Measurements from ENCODE around the gene ARFGEF3. TPM values are rescaled to one million over a fixed set of nuclear protein-coding genes. Genes with fewer than 3 reads are reported as not detected.

The ARFGEF3 gene
- total RNA-seq, 8 experiments from 2014 or later, result 1.3 to 21.2 (median 14.7) TPM

DNA sequence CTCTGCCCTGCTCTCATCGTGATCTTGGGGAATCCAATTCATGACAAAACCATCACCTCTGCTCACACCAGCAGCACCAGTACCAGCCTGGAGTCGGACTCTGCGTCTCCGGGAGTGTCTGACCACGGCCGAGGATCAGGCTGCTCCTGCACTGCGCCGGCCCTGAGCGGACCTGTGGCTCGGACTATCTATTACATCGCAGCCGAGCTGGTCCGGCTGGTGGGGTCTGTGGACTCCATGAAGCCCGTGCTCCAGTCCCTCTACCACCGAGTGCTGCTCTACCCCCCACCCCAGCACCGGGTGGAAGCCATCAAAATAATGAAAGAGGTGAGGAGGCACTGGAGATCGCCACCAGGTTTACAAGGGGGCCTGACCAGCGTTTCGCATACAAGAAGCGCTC is 93.7 kb downstream of the ARFGEF3 start:
- Histone ChIP-seq H3K4me1 (replicated peaks in 1 of 2) (no peaks in the 10 kb centered on the region), H3K27ac (no peak overlapping the region), H3K4me3 (no peak overlapping the region)
- 50 to 100% (median 75%) methylated on average over 1 to 10 of the region's 20 CpGs; no CpG with 5 or more reads in 2 of the 10 experiments for WGBS, 10 experiments
- in situ Hi-C loops (cut with MboI; ENCODE audit: low pct_unique_long_range_greater_than_20kb in 2 of 9, low sequenced_read_pairs in 9 of 9, unreplicated experiment in 9 of 9), result no loop called here
- no peak for ATAC-seq (replicated peaks in 6 of 8)

DNA sequence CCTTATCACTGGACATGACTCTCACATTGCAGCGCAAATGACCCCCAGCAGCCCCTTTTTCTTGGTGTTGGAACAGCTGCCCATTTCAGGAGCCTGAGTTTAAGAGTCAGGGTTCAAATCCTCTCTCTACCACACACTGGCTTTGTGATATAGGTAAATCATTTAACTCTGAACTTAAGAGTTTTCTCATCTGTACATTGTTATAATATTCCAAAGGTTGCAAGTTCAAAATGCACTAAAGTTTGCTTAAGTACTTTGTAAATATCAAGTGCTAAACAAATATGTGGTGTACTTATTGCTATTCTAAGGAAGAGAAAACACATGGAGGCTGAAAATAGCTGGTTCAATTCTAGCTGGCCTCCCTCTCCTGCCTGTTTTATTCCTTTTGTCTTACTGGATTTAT is 95.9 kb downstream of the ARFGEF3 start:
- 40 to 100% (median 83%) methylated on average over 1 of the region's 1 CpG; no CpG with 5 or more reads in 5 of the 10 experiments for WGBS, 10 experiments
- ATAC-seq (replicated peaks in 6 of 8), result no peak
- Histone ChIP-seq H3K4me1 (replicated peaks in 1 of 2) (no peaks in the 10 kb centered on the region), H3K27ac (no peak overlapping the region), H3K4me3 (no peak overlapping the region)
- in situ Hi-C loops (cut with MboI; ENCODE audit: low pct_unique_long_range_greater_than_20kb in 2 of 9, low sequenced_read_pairs in 9 of 9, unreplicated experiment in 9 of 9), result no loop called here

DNA sequence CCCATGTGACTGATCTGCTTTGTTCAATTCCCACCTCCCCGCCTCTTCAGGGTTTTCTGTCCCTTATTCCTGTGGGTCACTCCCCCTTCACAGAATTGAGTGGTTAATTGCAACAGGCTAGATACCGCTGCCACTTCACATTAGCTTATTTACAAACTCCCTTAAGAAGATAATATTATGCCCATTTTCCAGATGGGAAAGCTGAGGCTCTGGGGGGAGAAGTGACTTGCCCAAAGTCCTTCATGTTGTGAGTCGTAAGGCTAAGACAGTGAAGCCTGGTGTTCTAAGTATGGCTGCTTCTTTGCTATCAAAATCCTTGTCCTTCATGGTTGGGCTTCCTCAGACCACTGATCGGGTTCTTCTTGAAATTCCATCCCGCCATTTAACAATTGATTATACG is 96.5 kb downstream of the ARFGEF3 start:
- Histone ChIP-seq H3K27ac (no peak overlapping the region), H3K4me1 (replicated peaks in 1 of 2) (no peaks in the 10 kb centered on the region), H3K4me3 (no peak overlapping the region)
- WGBS, 10 experiments, result 59 to 100% (median 97%) methylated on average over 1 to 6 of the region's 6 CpGs
- in situ Hi-C loops (cut with MboI; ENCODE audit: low pct_unique_long_range_greater_than_20kb in 2 of 9, low sequenced_read_pairs in 9 of 9, unreplicated experiment in 9 of 9), result no loop called here
- no peak for ATAC-seq (replicated peaks in 6 of 8)

DNA sequence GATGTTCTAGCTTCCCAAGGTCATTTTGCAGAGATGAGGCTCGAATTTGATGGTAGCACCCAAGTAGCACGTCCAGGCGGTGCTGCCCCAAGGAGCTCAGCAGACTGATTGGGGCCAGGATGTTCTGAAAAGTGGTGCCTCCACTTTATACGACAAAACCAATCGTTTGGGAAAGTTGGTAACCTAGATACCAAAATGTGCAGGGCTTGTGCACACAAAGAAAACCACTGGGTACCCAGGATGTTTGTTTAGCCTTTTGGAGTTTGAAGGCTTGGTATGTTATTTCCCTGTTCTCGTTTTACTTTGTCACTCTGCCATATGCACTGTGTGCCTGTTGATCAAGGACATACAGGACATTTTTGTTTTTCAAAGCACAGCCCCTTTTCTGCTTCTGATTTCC is 97.3 kb downstream of the ARFGEF3 start:
- Histone ChIP-seq H3K4me3 (no peak overlapping the region), H3K27ac (no peak overlapping the region), H3K4me1 (replicated peaks in 1 of 2) (no peaks in the 10 kb centered on the region)
- ATAC-seq (replicated peaks in 6 of 8), result peak in 1 of 8 experiments; percentile 89
- 20 to 100% (median 73%) methylated on average over 2 to 6 of the region's 6 CpGs; no CpG with 5 or more reads in 1 of the 10 experiments for WGBS, 10 experiments
- in situ Hi-C loops (cut with MboI; ENCODE audit: low pct_unique_long_range_greater_than_20kb in 2 of 9, low sequenced_read_pairs in 9 of 9, unreplicated experiment in 9 of 9), result no loop called here

DNA sequence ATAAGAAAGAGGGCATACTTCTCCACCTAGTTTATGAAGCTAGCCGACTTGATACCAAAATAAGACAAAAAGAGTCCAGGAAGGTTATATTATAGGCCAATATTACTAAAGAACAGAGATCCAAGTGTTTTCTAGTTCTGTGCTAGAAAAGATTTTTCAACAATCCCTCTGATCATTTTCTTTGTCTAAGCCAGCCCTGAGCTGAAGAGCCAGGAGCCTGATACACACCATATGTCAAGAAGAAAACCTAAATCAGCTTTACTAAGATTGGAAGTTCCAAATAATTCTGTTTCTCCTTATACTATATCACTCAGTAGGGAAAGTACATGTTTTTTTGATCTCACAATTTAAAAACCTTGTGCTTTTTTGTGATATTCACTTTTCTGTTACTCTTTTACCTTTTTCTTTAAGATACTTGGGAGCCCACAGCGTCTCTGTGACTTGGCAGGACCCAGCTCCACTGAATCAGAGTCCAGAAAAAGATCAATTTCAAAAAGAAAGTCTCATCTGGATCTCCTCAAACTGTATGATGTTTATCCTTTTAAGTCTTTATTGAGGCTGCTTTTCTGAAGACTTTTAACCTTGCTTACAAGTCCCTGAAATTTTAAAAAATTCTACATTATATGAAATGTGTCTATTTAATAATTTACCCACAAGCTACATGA is 99.5 kb downstream of the ARFGEF3 start:
- H3K4me3 ChIP-seq, result no peak overlapping the region
- H3K4me1 ChIP-seq (replicated peaks in 1 of 2), result no peaks in the 10 kb centered on the region
- H3K27ac ChIP-seq, result no peak overlapping the region
- in situ Hi-C loops (cut with MboI; ENCODE audit: low pct_unique_long_range_greater_than_20kb in 2 of 9, low sequenced_read_pairs in 9 of 9, unreplicated experiment in 9 of 9), result no loop called here
- WGBS, 10 experiments, result 7 to 100% (median 83%) methylated on average over 1 to 2 of the region's 2 CpGs; no CpG with 5 or more reads in 1 of the 10 experiments
- no peak for ATAC-seq (replicated peaks in 6 of 8)

DNA sequence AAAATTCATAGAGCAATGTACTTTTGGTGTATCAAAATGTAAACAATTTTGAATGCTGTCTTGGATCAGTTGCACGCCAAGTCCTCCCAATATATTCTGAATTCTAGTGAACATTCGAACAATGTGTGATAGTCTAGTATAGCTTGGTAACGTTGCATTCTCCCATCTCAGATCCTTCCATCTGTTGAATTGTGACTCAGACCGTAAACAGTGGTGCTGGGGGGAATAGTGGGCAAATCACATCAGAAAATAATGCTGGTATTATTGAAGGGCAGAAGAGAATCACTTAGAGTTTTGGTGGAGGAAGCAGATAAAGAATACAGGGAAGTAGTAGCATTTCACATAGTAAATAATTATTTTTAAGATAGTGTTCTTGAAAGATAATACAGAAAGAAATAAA is 102.2 kb downstream of the ARFGEF3 start:
- no peak for ATAC-seq (replicated peaks in 6 of 8)
- Histone ChIP-seq H3K4me1 (replicated peaks in 1 of 2) (no peaks in the 10 kb centered on the region), H3K4me3 (no peak overlapping the region), H3K27ac (no peak overlapping the region)
- 46 to 100% (median 78%) methylated on average over 1 to 4 of the region's 4 CpGs for WGBS, 10 experiments
- in situ Hi-C loops (cut with MboI; ENCODE audit: low pct_unique_long_range_greater_than_20kb in 2 of 9, low sequenced_read_pairs in 9 of 9, unreplicated experiment in 9 of 9), result no loop called here

DNA sequence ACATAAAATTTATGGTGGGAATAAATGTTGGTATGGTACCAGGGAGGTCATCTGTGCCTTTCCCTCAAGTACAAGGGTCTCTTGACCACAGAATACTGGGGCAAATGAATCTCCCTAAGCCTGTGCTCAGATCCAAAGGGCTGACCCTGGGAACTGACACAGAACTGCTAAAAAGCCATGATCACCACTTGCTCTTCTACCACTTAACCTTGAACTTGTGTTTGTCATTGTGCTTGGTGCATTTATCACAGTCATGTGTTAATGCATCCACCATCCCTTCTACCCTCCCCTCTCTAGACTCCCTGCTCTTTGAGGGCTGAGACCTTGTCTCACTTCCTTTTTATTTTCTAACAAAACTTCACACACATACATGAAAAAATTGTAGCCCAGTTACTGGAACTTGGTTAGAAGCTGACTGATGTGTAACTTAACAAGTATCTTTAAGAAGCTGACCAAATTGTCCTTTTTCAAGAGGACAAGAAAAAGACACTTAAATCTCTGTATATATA is 102.7 kb downstream of the ARFGEF3 start:
- in situ Hi-C loops (cut with MboI; ENCODE audit: low pct_unique_long_range_greater_than_20kb in 2 of 9, low sequenced_read_pairs in 9 of 9, unreplicated experiment in 9 of 9), result no loop called here
- H3K4me3 ChIP-seq, result no peak overlapping the region
- no peaks in the 10 kb centered on the region for H3K4me1 ChIP-seq (replicated peaks in 1 of 2)
- no peak for ATAC-seq (replicated peaks in 6 of 8)
- H3K27ac ChIP-seq, result no peak overlapping the region

DNA sequence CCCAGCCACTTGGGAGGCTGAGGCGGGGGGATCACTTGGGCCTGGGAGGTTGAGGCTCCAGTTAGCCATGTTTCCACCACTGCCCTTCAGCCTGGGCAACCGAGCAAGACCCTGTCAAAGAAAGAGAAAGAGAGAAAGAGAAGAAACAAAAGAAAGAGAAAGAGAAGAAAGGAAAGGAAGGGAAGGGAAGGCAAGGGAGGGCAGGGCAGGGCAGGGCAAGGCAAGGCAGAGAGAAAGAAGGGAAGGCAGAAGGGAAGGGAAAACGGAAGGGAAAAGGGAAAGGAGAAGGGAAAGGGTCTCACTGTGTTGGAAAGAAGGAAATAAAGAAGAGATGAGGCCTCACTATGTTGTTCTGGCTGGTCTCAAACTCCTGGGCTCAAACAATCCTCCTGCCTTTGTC is 104.4 kb downstream of the ARFGEF3 start:
- Histone ChIP-seq H3K27ac (no peak overlapping the region), H3K4me1 (replicated peaks in 1 of 2) (no peaks in the 10 kb centered on the region), H3K4me3 (no peak overlapping the region)
- ATAC-seq (replicated peaks in 6 of 8), result no peak
- in situ Hi-C loops (cut with MboI; ENCODE audit: low pct_unique_long_range_greater_than_20kb in 2 of 9, low sequenced_read_pairs in 9 of 9, unreplicated experiment in 9 of 9), result no loop called here
- WGBS, 10 experiments, result 23 to 100% (median 66%) methylated on average over 1 to 3 of the region's 3 CpGs; no CpG with 5 or more reads in 2 of the 10 experiments

DNA sequence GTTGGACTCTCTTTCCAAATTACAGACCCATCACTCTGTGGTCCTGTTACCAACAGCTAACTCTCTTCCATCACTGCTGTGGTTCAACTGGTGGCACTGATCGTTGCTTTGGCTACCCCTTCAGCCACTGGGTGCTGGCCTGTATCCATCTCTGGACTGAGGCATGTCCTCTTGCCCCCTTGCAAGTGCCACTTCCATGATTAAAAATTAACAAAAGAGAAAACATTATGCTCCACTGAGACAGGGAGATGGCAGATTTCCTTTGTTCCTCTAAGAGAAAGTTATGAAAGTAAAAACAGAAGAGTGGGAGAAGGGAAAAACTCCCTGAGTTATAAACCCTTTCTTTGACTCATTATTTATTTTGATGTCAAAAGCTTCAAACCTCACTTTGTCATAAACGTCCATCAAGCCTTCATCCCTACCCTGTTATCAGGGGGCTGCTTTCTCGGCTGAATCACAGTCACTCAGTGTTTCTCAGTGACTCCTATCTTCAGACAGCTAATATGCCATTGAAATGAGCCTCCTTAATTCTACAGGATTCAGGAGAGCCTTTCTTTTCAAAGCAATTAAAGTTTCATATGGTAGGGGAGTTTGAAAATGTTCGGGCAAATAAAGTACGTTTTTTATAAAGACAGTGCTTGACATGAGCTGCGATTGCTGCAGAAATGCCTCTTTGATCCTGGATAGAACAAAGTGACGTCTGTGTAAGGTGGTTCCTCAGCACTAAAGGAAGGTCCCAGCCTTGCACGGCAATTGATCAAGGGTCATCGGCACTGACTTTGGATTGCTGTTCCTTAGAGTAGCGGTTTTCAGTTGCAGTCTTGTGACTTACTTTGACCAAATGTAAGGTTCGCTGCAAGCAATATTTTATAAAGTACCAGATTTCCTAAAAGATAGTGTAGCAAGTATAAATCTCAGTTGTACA is 106.5 kb downstream of the ARFGEF3 start:
- 38 to 100% (median 67%) methylated on average over 1 to 11 of the region's 11 CpGs; no CpG with 5 or more reads in 1 of the 10 experiments for WGBS, 10 experiments
- H3K4me1 ChIP-seq (replicated peaks in 1 of 2), result no peaks in the 10 kb centered on the region
- no peak overlapping the region for H3K4me3 ChIP-seq
- ATAC-seq (replicated peaks in 6 of 8), result no peak
- in situ Hi-C loops (cut with MboI; ENCODE audit: low pct_unique_long_range_greater_than_20kb in 2 of 9, low sequenced_read_pairs in 9 of 9, unreplicated experiment in 9 of 9), result no loop called here
- H3K27ac ChIP-seq, result no peak overlapping the region

DNA sequence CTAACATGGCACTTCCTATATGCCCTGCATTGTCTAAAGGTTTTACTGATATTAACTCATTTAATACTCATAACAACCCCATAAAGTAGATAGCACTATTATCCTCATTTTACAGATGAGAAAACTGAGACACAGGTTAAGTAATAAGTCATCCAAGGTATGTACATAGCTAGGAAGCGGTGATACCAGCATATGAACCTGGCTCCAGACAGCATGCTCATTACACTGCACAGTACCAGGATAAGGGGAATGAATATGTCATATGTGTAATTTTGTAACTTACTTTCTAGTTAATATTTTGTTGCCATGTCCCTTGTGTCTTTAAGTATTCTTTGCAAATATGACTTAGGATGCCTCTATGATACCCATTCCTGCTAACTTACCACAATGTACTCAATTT is 109.7 kb downstream of the ARFGEF3 start:
- Histone ChIP-seq H3K4me1 (replicated peaks in 1 of 2) (no peaks in the 10 kb centered on the region), H3K27ac (no peak overlapping the region), H3K4me3 (no peak overlapping the region)
- in situ Hi-C loops (cut with MboI; ENCODE audit: low pct_unique_long_range_greater_than_20kb in 2 of 9, low sequenced_read_pairs in 9 of 9, unreplicated experiment in 9 of 9), result no loop called here
- WGBS, 10 experiments, result 73 to 100% (median 100%) methylated on average over 1 of the region's 1 CpG; no CpG with 5 or more reads in 3 of the 10 experiments
- no peak for ATAC-seq (replicated peaks in 6 of 8)

DNA sequence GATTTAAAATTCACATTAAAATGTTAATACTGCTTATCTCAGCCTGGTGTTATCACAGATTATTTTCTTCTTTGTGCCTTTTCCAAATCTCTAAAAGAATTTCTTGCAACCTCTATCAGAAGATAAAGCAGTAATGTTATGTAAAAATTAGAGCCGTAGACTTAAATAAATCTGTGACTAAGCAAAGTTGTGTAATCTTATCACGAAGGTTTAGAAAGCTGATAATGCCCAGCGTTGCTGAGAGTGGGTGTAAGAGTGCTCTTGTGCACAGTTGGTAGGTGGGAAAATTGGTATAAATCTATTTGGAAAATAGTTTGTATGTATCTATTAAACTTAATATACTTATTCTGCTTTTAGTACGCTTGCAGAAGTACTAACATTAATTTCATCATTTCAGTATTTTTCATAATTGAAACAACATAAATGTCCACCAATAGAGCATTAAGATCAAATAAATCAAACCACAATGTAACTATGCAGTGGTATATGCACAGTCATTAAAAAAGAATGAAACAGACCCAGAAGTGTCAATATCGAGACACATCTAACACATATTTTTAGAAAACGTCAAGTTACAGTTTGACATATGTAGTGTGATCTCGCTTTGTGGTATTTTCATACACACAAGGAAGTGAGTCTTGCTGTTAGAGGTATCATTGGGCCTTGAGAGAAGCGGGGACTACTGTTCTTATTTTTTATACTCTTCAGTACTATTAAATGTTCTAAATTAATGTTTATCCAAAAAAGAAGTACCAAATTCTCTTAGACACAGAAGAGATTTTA is 111.0 kb downstream of the ARFGEF3 start:
- no peak overlapping the region for H3K4me3 ChIP-seq
- ATAC-seq (replicated peaks in 6 of 8), result no peak
- no peak overlapping the region for H3K27ac ChIP-seq
- in situ Hi-C loops (cut with MboI; ENCODE audit: low pct_unique_long_range_greater_than_20kb in 2 of 9, low sequenced_read_pairs in 9 of 9, unreplicated experiment in 9 of 9), result no loop called here
- 56 to 100% (median 91%) methylated on average over 1 to 8 of the region's 8 CpGs for WGBS, 10 experiments
- H3K4me1 ChIP-seq (replicated peaks in 1 of 2), result no peaks in the 10 kb centered on the region

DNA sequence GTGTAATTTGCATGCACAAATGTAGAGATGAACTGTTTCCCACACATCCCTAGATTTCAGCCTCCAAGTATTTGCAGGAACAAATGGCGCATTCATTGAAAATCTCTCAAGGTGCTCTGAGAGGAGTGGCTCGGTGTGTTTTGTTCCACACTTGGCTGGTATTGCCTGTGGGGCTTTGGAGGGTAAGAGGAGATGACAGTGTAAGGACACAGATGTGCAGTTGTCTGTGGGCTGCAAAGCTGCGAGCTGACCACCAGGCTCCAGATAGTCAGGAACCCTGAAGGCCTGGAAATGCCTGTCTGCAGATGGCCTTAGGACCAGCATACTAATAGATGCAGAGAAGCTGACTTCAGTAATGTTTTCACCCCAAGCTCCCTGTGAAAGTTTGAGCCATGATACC is 114.2 kb downstream of the ARFGEF3 start:
- WGBS, 10 experiments, result 0 to 100% (median 87%) methylated on average over 1 to 3 of the region's 3 CpGs; no CpG with 5 or more reads in 3 of the 10 experiments
- Histone ChIP-seq H3K4me1 (replicated peaks in 1 of 2) (no peaks in the 10 kb centered on the region), H3K27ac (no peak overlapping the region), H3K4me3 (no peak overlapping the region)
- in situ Hi-C loops (cut with MboI; ENCODE audit: low pct_unique_long_range_greater_than_20kb in 2 of 9, low sequenced_read_pairs in 9 of 9, unreplicated experiment in 9 of 9), result loop anchor here in 2 of 9 experiments (25.0 kb wide), 2 partner anchors 164 to 264 kb away; partner anchors contain the start of gene PERP (in 1 of the 2)
- peak in 2 of 8 experiments; percentile 19 to 82 for ATAC-seq (replicated peaks in 6 of 8)

Measured in motor neuron (in vitro differentiated cells).